Pons (tissue), 1 donor: ENCODE results near the gene ZNF462.

Experiments used
- DNase-seq: peaks from one replicate; pipeline ENCODE4 v3.0.0-alpha.2; 2016; ENCODE audit warnings: low spot score

The ZNF462 gene

GRCh38 chr9:107007402-107007801, 144.4 kb downstream of the ZNF462 start:
- no peak for DNase-seq

GRCh38 chr9:107008011-107008410, 145.0 kb downstream of the ZNF462 start:
- no peak for DNase-seq

DNA sequence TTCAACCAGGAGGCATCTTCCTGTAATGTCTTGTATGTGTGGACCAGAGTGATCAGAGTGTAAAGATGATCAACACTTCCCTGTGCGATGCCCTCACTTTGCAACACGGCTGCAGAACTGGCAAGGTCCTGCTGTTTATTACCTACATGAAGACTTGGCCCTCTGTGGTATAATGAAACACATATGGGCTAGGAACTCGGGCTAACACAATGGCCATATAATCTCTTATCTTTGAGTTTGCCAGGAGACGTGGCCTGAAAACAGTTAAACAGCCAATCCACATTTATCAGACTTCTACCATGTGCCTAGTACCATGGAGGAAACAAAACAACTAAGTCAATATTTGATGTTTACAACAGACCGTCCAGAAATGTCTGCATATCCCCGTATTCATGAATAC, 145.5 kb downstream of the ZNF462 start:
- DNase-seq = no peak

DNA sequence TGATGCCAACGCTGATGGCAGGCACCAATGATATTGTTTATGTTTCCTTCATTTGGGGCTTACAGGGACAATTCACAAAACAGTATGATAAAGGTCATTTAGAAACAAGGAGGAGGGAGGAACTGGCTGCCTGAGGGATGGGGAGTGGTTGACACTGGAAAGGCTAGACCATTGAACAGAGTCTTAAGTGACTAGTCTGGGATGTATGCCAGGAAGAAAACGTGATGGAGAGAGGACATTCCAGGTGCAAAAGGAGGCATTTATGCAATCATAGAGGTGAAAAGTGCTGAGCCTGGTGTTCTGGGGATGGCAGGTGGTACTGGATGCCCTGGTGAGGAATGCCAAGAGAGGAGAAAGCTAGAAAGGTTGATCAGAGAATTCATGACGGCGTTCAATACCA, 153.4 kb downstream of the ZNF462 start:
- no peak for DNase-seq

- DNase-seq = no peak
Measured at GRCh38 chr9:107018861-107019545, 156.0 kb downstream of the ZNF462 start.

- DNase-seq = no peak
Measured at GRCh38 chr9:107020040-107020530, 157.1 kb downstream of the ZNF462 start.

DNA sequence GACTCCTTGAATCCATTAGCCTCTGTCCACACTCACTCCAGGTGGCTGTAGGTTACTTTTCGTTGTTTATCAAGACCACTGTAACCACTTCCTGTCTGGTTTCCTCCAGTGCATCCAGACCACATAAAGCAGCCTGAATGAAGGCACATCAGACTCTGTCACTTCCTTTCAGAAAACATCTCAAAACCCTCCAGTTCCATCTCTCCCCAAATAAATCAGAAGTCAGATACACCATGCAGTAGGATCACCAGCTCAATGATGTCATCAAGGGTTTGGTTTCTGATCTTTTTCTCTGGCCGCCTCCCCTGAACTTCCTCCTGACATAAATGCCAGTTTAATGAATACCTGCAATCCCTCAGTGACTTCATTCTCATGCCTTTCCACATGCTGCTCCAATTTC, 161.2 kb downstream of the ZNF462 start:
- DNase-seq = no peak

- no peak for DNase-seq
Measured at GRCh38 chr9:107025260-107026035, 162.5 kb downstream of the ZNF462 start.

- no peak for DNase-seq
Measured at GRCh38 chr9:107029146-107029545, 166.2 kb downstream of the ZNF462 start.

GRCh38 chr9:107033966-107034365, 171.0 kb downstream of the ZNF462 start:
- no peak for DNase-seq

GRCh38 chr9:107034831-107035230, 171.9 kb downstream of the ZNF462 start:
- no peak for DNase-seq

- DNase-seq = no peak
Measured at GRCh38 chr9:107036367-107036766, 173.4 kb downstream of the ZNF462 start.

- DNase-seq = no peak
Measured at GRCh38 chr9:107039542-107039941, 176.6 kb downstream of the ZNF462 start.

DNA sequence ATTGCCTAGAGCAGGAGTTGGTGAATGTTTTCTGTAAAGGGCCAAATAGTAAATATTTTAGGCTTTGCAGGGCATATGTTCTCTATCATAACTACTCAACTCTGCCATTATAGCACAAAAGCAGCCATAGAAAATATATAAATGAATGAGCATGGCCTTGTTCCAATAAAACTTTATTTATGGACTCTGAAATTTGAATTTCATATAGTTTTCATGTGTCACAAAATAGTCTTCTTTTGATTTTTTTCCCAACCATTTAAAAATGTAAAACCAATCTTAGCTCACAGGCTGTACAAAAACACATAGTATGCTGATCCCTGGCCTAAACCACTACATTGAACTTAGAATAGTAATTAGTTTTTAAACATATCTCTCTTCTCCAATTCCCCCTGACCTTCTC, 179.6 kb downstream of the ZNF462 start:
- no peak for DNase-seq

GRCh38 chr9:107043886-107044285, 180.9 kb downstream of the ZNF462 start:
- peak; percentile 39 for DNase-seq

- DNase-seq = no peak
Measured at GRCh38 chr9:107044872-107045271, 181.9 kb downstream of the ZNF462 start.

- DNase-seq = no peak
Measured at GRCh38 chr9:107046692-107047091, 183.7 kb downstream of the ZNF462 start.

GRCh38 chr9:107049046-107049802, 186.3 kb downstream of the ZNF462 start:
- DNase-seq = peak; percentile 56

DNA sequence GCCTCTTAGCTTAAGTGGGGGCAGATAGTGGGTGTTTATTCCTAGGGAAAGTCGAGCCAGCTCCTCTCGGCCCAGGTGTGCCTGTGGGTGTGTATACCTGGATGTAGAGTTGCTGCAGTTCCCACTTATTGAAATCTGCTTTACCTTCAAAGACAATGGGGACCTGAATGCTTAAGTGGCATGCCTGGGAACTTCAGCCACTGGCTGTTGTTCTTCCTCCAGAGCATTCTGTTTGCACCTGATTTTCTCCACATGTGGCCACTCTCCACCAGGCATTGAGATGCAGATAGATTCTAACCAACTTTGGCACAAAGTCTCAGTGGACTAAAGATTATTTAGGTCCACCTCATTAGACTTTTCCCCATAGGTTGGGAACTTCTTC, 186.8 kb downstream of the ZNF462 start:
- DNase-seq = no peak

DNA sequence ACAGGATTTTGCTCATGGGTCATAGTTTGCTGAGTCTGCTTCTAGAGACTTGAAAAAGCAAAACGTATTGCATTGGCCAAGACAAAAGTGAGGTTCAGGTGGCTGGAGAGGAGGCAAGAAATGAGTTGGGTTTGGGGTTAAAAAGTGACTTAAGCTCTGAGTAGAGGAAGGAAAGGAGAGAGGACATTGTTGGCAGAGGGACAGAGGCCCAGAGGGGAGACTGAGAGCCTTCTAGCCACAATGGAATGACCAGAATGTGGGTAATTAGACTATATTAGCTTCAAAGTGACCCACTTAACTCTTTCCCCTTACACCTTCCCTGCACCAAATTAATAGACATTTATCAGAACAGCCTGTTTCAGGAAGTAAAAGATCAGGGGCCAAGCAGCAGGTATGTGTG, 188.4 kb downstream of the ZNF462 start:
- no peak for DNase-seq

- DNase-seq = no peak
Measured at GRCh38 chr9:107054146-107054545, 191.2 kb downstream of the ZNF462 start.

- DNase-seq = no peak
Measured at GRCh38 chr9:107059220-107059619, 196.3 kb downstream of the ZNF462 start.

DNA sequence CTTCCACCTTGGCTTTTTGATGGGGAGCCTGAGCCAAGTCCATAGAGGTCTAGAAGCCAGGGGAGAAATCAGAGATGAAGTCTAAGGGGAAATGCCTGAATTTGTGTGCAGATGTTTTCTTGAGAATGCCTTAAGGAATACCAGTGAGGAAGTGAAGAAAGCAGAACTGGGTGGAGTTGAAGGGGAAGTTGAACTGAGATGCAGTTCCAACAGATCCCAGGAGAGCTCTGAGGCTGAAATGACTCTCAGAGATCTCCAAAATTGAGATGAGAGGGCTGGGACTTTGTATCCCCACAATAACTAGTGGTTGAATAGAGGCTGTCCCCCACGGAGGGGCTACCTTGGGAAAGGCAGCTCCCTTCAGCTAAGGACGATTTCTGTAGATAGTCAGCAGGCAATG, 197.1 kb downstream of the ZNF462 start:
- no peak for DNase-seq
